GM18505 (cell line): ENCODE data around the gene LRRC4C.

Experiments
- ATAC-seq: cut with Tn5 transposase; IDR thresholded peaks from one replicate; pipeline ENCODE4 v1.9.1; 2021; ENCODE audit not compliant: unreplicated experiment
- POLR2A ChIP-seq: IDR thresholded peaks from 4 replicates; pipeline ENCODE4 v1.6.1; 2011; ENCODE audit warnings: borderline replicate concordance; ENCODE audit not compliant: insufficient read depth, insufficient read length; ENCODE audit errors: extremely low read depth

Gene LRRC4C

DNA sequence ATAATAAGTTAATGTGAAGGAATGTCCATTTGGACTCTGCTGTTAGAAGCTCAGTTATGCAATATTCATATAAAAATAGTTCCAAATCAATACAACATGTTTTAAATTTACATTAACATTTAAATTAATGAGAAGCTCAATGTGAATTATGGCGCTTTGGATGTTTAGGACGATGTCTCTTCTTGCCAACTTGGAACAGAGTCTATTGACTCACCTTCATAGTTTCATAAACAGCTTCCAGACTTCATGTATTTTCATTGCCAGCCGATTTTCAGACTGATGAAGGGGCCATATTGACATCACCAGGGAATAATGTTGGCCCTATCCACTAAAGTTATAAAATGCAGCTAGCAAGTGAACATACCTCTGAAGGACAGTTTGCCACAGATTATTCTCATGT lies 1136.2 kb downstream of the LRRC4C start:
- ATAC-seq = no peak
- TF ChIP-seq POLR2A = no peak

DNA sequence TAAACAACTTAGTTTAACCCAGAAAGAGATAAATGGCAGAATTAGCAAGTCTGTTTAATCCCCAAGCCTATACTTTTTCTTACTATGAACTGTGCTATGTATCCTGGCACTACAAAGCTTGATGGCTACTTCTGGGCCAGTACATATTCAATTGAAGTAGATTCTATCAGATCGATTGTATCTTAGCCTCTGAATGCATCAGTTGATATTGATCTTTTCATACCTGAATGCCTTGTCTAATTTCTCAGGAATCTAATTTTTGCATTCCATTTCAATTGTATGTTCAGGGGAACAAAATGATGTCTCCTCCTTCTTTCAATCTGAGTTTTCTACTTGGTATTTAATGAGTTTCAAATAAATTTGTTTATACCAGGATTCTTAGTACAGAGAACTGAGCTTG lies 1137.9 kb downstream of the LRRC4C start:
- TF ChIP-seq POLR2A = no peak
- no peak for ATAC-seq

DNA sequence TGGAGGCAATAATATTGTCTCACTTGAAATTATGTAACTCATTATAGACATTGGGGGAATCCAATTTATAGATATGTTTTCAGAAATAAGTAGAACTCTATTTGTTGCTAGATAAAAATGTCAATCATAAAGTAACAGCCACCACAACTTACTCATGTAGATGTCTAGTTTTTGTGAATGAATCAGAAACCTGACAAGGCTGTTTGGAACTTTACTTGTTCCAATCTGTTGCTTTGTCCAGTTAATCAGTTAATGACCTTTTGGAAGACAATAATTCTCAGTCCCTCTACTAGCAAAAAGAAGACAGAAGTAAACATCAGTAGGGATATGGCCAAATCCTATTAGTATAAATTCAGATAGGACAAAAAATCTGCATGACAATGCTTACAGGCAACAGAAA lies 1143.3 kb downstream of the LRRC4C start:
- no peak for ATAC-seq
- no peak for TF ChIP-seq POLR2A

DNA sequence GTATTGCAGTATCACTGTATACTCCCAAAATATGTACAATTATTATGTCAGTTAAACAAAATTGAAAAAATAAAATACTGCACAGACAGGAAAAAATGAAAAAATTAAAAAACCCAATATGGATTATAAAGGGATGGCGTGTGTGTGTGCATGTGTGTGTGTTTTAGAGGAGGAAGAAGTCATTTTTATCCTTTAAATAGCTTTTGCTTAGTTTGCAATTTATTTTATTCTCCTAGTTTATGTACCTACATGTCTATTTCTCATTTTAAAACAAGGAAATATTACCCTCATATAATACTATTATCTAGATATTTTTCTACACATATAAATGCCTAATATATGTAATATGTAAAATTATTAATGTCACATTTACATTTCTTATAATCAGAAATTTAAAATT lies 1144.3 kb downstream of the LRRC4C start:
- no peak for TF ChIP-seq POLR2A
- ATAC-seq = no peak

DNA sequence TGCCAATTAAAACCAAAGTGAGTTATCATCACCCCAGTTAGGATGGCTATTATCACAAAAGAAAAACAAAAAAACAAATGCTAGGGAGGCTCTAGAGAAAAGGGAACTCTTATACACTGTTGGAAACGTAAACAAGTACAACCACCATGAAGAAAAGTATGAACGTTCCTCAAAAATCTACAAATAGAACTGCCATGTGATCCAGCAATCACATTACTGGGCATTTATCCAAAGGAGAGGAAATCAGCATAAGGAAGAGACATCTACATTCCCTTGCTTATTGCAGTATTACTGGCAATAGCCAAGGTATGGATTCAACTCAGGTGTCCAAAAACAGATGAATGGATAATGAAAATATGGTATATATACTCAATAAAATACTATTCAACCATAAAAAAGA lies 1145.1 kb downstream of the LRRC4C start:
- no peak for ATAC-seq
- TF ChIP-seq POLR2A = no peak

DNA sequence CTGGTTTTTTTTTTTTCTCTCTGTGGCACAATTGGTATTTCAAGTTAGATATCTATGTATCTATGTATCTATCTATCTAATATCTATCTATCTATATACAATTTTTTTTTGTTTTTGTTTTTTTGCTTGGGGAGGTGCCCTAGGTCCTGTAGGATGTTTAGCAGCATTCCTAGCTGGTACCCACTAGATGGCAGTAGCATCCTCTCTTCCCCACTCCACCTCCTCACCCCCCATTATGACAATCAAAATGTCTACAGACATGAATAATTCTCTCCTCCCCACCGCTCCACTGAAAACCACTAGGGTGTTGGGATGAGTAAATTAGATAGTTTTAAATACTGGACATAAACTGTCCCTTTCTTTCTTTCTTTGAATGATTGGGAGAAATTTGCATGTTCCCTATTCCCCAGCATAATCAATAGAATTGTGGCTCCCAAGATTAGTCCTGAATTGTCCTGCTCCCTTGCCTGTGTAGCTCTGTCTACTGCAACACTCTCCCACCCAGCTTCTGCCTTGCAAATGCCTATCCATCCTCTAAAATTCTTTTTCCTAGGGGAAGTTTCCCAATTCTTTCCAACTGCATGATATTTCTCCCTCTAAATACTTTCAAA lies 1152.4 kb downstream of the LRRC4C start:
- TF ChIP-seq POLR2A = no peak
- ATAC-seq = peak; percentile 86

DNA sequence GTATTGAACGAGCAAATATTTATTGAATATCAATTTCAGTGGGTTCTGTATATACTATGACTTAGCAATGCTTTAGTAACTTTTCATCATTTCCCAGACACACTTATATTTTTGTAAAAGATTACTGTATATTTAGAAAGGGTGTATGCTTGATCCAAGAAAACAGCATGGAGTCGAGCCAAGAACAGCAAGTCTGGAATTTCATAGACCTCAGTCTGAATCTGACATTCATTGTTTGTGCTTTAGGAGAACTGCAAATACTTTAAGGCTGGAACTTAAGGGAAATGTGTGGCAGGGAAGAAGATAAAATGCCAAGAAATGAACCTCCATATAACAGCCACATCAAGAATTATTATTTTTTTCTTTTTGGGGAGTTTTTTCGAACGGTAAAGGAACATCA lies 1156.8 kb downstream of the LRRC4C start:
- no peak for ATAC-seq
- TF ChIP-seq POLR2A = no peak

DNA sequence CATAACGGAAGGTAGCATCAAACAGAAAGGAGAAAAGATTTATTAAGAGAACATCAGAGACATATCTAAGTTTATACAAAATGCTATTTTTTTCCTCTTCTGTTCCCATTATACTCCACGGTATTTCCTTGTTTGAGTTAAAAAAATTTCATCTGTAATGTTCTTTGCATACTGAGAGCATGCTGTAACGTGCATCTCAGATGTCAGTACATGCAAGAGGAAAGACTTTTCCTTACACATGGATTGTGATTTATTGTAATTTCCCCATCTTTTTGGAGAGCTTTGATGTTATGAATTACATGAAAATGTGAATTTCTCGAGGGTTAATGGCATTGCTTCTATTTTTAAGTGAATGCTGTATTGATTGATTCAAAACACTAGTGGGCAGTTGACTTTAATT lies 1164.0 kb downstream of the LRRC4C start:
- ATAC-seq = no peak
- TF ChIP-seq POLR2A = no peak

DNA sequence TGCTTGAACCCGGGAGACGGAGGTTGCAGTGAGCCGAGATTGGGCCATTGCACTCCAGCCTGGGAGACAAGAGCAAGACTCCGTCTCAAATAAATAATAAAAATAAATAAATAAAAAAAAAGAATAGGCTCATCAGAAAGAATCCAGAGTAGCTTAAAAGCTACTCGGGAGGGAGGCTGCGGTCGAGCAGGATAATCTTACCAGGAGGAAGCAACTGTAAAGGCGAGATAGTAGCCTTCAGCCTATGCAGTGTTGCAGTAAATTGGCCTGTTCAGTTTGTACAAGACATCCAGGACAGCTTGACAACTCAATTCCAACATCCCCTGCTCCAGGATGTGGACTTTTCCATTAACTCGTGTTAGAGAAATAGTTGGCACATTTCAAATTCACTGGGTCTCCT lies 1164.7 kb downstream of the LRRC4C start:
- no peak for TF ChIP-seq POLR2A
- ATAC-seq = no peak

DNA sequence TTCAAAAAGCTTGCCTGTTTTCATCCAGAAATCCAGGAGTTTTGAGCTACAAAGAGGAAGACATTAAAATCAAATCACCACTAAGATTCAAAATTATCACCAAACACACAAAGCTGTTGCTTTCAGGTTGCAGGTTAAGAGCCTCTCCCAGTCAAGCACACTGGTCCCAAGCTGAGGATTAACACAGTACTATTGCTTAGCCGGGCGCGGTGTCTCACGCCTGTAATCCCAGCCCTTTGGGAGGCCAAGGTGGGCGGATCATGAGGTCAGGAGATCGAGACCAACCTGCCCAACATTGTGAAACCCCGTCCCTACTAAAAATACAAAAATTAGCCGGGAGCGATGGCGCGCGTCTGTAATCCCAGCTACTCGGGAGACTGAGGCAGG lies 1165.1 kb downstream of the LRRC4C start:
- peak; percentile 9 for ATAC-seq
- no peak for TF ChIP-seq POLR2A

DNA sequence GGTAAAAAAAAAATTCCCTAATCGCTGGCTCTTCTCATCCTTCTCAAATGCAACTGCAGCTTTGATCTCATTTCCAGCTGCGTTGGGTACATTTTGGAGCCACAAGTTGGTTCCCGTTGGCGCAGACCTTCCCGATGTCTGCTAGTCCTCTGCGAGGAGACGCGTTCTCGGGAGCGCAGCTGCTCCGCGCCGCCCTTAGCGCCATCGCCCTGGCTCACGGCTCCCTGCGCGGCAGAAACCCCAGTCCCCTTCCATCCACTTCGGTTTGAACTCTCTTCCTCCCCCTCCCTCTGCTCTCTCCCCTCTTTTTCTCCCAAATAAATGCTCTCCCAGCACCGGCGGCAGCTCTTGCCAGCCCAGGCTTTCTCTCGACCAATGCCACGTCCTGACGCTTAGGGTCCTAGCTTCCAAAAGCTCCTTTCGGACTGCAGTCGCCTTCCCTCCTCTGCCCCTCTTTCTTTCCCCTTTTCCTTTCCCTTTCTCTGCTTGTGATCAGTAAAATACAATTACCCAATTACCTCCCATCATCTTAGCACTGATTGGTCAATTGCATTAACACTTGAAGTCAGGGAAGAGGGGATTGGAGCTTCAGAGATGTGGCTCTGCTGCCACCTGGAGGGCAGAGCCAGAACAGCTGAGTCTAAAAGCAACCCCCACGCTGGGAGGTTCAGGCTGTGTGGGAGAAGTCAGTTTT lies 1165.7 kb downstream of the LRRC4C start:
- TF ChIP-seq POLR2A = no peak
- ATAC-seq = peak; percentile 95

DNA sequence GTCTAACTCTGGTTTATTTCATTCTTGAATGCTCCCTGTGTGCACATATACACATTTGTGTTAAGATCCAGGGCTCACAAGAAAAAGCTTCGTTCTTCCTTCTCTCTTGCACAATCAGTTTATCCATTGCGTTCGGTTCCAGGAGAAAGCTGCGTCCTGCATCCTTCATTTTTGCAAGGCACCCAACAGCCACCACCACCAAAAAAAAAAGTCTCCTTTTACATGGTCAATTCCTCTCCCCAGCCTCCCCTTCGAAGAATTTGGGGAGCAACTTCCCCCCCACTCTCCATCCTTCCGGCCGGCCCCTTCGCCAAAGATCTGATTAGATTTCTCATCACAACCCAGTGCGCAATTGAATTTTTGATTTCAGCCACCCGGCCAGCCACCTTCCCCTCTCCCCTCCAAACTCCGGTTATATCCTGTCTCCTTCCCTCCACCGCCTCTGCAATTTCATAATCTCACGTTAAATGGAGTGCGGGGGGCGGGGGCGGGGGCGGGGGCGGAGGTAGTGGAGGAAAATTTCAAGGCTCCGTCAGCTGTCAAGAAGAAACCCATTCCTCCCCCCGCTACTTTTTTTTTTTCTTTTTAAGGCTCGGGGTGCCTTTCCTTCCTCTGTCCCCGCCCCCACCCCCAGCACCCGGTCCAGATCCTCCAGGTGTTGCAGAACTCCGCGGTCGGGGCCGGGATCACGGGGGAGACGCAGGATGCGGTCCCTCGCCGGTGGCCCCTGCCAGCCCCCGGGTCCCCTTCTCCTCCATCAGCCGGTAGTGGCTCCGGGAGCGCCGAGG lies 1166.5 kb downstream of the LRRC4C start:
- TF ChIP-seq POLR2A = no peak
- ATAC-seq = no peak

DNA sequence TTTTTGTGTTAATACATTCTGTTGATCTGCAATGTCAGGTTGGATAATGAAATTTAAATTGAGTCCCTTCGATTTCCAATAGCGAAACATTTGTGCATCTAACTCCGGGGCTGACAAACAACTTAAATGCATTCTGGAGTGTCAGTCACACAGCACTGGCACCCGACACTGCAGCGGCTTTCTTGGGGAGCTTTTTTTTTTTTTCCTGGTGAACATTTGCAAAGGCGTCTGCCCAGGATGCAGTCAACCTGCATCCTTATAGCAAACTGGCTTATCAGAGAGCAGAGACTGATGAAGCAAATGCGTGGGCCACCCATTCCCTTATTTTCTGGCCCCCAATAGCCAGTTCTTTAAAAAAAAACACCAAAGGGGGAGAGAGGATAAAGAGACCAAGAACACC lies 1167.7 kb downstream of the LRRC4C start:
- no peak for TF ChIP-seq POLR2A
- no peak for ATAC-seq

DNA sequence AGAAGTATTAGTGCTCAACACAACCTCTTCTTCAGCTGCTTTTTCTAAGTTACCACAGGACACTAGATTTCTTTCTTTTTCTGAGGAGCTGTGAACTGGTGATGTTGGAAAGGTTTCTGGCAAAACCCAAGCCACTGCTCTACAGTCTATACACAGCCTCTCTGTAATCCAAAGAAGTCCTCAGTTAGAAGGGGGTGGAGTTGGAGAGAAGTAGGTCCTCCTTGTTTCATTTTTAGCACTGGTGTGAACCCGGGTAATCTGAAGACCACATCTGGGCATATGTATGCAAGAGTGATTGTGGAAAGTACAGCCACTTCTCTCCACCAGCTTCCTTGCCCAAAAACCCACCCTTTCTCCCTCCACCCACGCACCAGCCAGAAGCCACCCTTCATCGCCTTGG lies 1168.1 kb downstream of the LRRC4C start:
- TF ChIP-seq POLR2A = no peak
- no peak for ATAC-seq

DNA sequence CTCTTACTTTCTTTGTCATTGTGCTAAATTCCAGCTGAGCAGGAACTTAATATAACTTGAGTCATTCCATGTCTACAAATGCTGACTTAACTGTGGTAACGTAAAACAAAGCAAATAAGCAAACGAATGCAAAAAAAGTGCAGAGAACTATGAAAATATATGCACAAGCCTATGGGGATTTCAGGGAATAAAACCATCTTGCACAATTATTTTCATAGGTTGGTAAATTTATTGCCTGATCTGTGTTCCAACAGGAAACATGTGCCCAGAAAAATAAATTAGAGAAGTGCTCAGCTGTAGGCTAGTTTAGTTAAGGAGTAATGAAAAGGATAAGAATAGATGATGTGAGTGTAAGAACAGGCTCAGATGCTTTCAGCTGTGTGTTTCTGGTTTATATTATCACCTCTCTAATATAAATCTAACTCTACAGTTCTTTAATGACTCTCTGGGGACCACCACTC lies 1169.3 kb downstream of the LRRC4C start:
- ATAC-seq = no peak

DNA sequence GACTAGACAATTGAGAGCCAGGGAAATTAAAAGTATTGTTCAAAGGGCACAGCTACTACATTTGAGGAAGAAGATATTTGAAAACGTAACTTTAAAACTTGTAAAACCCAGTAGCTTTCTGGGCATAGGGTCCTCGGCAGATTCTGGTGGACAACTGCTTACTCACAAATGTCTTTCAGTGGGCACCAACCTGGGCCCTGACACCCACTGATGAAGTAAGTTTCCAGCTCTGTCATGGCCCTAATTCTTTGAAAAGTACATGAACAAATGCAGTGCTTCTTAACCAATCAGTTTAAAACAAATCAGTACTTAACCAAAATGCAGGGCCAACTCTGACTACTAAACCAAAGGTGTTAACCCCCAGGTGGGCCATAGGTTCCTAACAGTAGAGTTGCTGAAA lies 1170.1 kb downstream of the LRRC4C start:
- no peak for ATAC-seq
- no peak for TF ChIP-seq POLR2A

More for the DNA sequence above, 1169.3 kb downstream of the LRRC4C start:
- TF ChIP-seq POLR2A = no peak
